ENCODE data around the gene DAZL.
A peak's percentile ranks its signal among the peaks of the same experiment; 100 is the strongest.

Gene DAZL

DNA sequence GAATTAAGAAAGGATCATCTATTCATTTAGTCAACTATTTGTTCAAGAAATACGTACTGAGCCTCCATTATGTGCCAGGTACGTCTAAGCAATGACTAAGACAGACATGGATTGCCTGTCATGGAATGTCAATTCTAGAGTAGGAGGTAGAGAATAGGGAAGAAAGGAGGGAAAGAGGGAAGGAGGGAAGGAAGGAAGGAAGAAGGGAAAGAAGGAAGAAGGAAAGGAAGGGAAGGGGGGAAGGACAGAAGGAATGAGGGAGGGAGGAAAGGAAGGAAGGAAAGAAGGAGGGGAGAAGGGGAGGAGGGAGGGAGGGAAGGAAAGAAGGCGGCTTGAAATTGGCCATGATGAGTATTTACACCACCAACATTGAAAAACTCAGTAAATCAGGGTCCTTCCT, 52.5 kb downstream of the DAZL start:
- DNase-seq (ENCODE audit: extremely low read depth, insufficient read length), result no peak
- no peaks in the 10 kb centered on the region for H3K27me3 ChIP-seq (replicated peaks; ENCODE audit: control insufficient read depth, insufficient read depth, low read length)
- H3K36me3 ChIP-seq (ENCODE audit: control insufficient read depth, insufficient read depth, low read length), result no peaks in the 10 kb centered on the region
- TF ChIP-seq, protein P1, sequence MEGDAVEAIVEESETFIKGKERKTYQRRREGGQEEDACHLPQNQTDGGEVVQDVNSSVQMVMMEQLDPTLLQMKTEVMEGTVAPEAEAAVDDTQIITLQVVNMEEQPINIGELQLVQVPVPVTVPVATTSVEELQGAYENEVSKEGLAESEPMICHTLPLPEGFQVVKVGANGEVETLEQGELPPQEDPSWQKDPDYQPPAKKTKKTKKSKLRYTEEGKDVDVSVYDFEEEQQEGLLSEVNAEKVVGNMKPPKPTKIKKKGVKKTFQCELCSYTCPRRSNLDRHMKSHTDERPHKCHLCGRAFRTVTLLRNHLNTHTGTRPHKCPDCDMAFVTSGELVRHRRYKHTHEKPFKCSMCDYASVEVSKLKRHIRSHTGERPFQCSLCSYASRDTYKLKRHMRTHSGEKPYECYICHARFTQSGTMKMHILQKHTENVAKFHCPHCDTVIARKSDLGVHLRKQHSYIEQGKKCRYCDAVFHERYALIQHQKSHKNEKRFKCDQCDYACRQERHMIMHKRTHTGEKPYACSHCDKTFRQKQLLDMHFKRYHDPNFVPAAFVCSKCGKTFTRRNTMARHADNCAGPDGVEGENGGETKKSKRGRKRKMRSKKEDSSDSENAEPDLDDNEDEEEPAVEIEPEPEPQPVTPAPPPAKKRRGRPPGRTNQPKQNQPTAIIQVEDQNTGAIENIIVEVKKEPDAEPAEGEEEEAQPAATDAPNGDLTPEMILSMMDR (IDR thresholded peaks at IDR 0.05; ENCODE audit: insufficient read depth, low read length, poor library complexity, severe bottlenecking), result no peak
- no peak overlapping the region for H3K4me3 ChIP-seq (replicated peaks; ENCODE audit: low read depth, low read length)

DNA sequence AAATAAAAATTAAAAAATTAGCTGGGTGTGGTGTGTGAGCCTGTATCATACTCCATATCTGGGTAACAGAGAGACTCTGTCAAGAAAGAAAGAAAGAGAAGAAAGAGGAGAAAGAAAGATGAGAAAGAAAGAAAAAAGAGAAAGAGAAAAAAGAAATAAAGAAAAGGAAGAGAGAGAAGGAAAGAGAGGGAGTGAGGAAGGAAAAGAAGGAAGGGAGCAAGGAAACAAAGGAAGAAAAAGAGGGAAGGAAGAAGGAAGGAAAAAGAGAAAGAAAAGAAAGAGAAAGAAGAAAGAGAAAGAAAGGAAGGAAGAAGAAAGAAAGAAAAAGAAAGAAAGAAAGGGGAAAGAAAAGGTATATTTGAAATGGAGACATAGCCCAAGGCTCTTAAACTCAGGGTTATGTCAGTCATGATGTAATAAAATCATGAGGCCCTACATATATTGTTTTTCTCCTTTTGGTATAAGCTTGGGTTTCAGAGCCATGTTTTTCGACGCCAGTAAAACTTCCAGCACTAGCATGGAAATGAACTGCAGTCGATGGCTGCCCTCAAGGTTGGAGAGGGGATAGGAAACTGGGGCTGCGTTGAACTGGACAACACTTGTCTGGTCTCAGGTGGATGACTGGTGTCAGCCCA, 53.8 kb downstream of the DAZL start:
- no peaks in the 10 kb centered on the region for H3K36me3 ChIP-seq (ENCODE audit: control insufficient read depth, insufficient read depth, low read length)
- no peak overlapping the region for H3K4me3 ChIP-seq (replicated peaks; ENCODE audit: low read depth, low read length)
- TF ChIP-seq, protein P1 (IDR thresholded peaks at IDR 0.05; ENCODE audit: insufficient read depth, low read length, poor library complexity, severe bottlenecking), result no peak
- DNase-seq (ENCODE audit: extremely low read depth, insufficient read length), result no peak
- no peaks in the 10 kb centered on the region for H3K27me3 ChIP-seq (replicated peaks; ENCODE audit: control insufficient read depth, insufficient read depth, low read length)

DNA sequence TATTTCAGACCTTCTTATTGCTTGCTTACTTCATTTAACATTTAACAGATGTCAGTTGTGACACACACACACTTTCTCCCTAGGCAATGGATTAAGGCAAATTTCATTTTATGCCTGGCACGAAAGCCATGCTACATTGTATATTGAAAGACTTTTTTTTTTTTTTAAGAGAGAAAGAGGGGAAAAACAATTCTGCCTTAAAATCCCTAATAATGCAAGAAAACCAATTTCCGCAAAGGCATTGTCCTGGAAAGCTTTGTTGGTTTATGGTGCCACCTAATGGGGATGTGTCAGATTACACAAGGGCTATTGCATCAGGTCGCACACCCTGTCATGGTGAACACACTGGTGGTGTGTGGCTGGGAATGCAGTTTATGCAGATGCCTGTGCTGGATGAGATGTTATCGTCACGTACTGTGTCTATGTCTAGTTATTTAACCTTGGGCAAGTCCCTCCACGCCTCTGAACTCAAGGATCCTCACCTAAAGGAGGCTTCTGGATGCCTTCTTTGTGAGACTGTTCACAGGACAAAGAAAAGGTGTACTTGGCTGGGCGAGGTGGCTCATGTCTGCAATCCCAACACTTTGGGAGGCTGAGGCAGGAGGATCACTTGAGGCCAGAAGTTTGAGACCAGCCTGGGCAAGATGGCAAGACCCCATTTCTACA, 54.4 kb downstream of the DAZL start:
- Histone ChIP-seq H3K4me3 (replicated peaks; ENCODE audit: low read depth, low read length) (no peak overlapping the region; the same call in 1 of the 2 replicates), H3K36me3 (ENCODE audit: control insufficient read depth, insufficient read depth, low read length) (no peaks in the 10 kb centered on the region), H3K27me3 (replicated peaks; ENCODE audit: control insufficient read depth, insufficient read depth, low read length) (no peaks in the 10 kb centered on the region)
- TF ChIP-seq, protein P1 (IDR thresholded peaks at IDR 0.05; ENCODE audit: insufficient read depth, low read length, poor library complexity, severe bottlenecking), result peak; percentile 80
- DNase-seq (ENCODE audit: extremely low read depth, insufficient read length), result peak; percentile 71

DNA sequence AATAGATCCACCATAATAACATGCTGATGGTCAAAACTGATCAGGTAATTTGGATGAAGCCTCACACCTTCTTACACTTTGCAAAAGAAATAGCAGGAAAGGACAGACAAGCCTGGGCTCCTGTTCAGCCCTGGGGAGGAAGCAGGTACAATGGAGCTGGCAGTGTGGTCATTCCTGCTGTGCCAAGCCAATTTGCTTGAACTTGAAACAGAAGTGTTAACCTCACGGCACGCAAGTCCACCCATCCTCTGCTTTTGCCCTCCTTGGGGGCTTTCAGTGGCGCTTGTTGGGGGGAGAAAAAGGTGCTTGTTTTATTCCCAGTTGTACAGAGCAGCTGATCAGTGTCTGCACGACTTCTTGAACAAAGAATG, 54.9 kb downstream of the DAZL start:
- DNase-seq (ENCODE audit: extremely low read depth, insufficient read length), result no peak
- Histone ChIP-seq H3K27me3 (replicated peaks; ENCODE audit: control insufficient read depth, insufficient read depth, low read length) (no peaks in the 10 kb centered on the region), H3K4me3 (replicated peaks; ENCODE audit: low read depth, low read length) (no peak overlapping the region; the same call in 1 of the 2 replicates), H3K36me3 (ENCODE audit: control insufficient read depth, insufficient read depth, low read length) (no peaks in the 10 kb centered on the region)
- TF ChIP-seq, protein P1 (IDR thresholded peaks at IDR 0.05; ENCODE audit: insufficient read depth, low read length, poor library complexity, severe bottlenecking), result no peak

DNA sequence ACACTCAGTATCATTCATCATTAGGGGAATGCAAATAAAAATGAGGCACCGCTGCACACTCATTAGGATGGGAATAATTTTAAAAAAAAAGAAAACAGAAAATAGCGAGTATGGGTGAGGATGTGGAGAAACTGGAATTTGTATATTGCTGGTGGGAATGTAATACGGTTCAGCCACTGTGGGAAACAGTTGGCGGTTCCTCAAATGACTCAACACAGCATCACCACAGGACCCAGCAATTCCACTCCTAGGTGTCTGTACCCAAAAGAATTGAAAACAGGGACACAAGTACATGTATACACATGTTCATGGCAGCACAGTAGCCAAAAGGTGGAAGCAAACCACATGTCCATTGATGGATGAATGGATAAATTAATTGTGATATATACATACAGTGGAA, 56.5 kb downstream of the DAZL start:
- no peak overlapping the region for H3K4me3 ChIP-seq (replicated peaks; ENCODE audit: low read depth, low read length)
- H3K36me3 ChIP-seq (ENCODE audit: control insufficient read depth, insufficient read depth, low read length), result no peaks in the 10 kb centered on the region
- no peak for DNase-seq (ENCODE audit: extremely low read depth, insufficient read length)
- no peaks in the 10 kb centered on the region for H3K27me3 ChIP-seq (replicated peaks; ENCODE audit: control insufficient read depth, insufficient read depth, low read length)
- TF ChIP-seq, protein P1 (IDR thresholded peaks at IDR 0.05; ENCODE audit: insufficient read depth, low read length, poor library complexity, severe bottlenecking), result no peak
